Mesothelial cell of epicardium (in vitro differentiated cells): Measurements from ENCODE around the gene ACTG2. TPM values are rescaled to one million over a fixed set of nuclear protein-coding genes. Genes with fewer than 3 reads are reported as not detected.

Source experiments
- DNase-seq, 2 experiments: peaks; one replicate each; pipeline ENCODE4 v3.0.0; 2021; ENCODE audit warnings: low spot score in 2 of 2; ENCODE audit not compliant: unreplicated experiment in 2 of 2
- H3K27ac Mint-ChIP-seq: 2 replicates; pipeline ENCODE4 v1.8.0; 2021; ENCODE audit warnings: mixed read lengths
- H3K27me3 Mint-ChIP-seq: 2 replicates; pipeline ENCODE4 v1.8.0; 2021; ENCODE audit warnings: low read depth, mixed read lengths
- H3K36me3 Mint-ChIP-seq: 2 replicates; pipeline ENCODE4 v1.8.0; 2021; ENCODE audit warnings: mixed read lengths
- H3K4me1 Mint-ChIP-seq: 2 replicates; pipeline ENCODE4 v1.8.0; 2021; ENCODE audit warnings: mixed read lengths
- H3K4me3 Mint-ChIP-seq: 2 replicates; pipeline ENCODE4 v1.8.0; 2021; ENCODE audit warnings: mild to moderate bottlenecking, moderate library complexity, mixed read lengths
- H3K9me3 Mint-ChIP-seq: 2 replicates; pipeline ENCODE4 v1.8.0; 2021; ENCODE audit warnings: mixed read lengths
- CTCF ChIP-seq: fragments of 200-600 bp; sonication (generic); IDR thresholded peaks from one replicate; pipeline ENCODE4 v1.5.0; 2021; ENCODE audit warnings: antibody characterized with exemption; ENCODE audit not compliant: unreplicated experiment
- total RNA-seq: library from RNA; stranded (reverse); gene quantifications from 3 replicates; pipeline ENCODE4 v1.2.1, GENCODE V29; 2021

ACTG2 gene
- total RNA-seq, 1 donor from 2014 or later: 9.3 TPM

GRCh38 chr2:73855526-73855925 lies 37.3 kb upstream of the ACTG2 start:
- TF ChIP-seq CTCF: no peak
- Mint-ChIP-seq H3K36me3 (peaks cover 44% of the 10 kb centered on the region), H3K27me3 (no peaks in the 10 kb centered on the region), H3K4me1 (no peaks in the 10 kb centered on the region), H3K4me3 (no peak overlapping the region), H3K9me3 (no peaks in the 10 kb centered on the region), H3K27ac (no peak overlapping the region)
- DNase-seq: no peak

GRCh38 chr2:73856214-73856613 lies 36.6 kb upstream of the ACTG2 start:
- H3K4me3 Mint-ChIP-seq: no peak overlapping the region
- H3K27ac Mint-ChIP-seq: no peak overlapping the region
- H3K4me1 Mint-ChIP-seq: no peaks in the 10 kb centered on the region

GRCh38 chr2:73859721-73860586 lies 32.9 kb upstream of the ACTG2 start:
- H3K4me1 Mint-ChIP-seq: no peaks in the 10 kb centered on the region
- no peak for TF ChIP-seq CTCF
- no peak for DNase-seq
- H3K4me3 Mint-ChIP-seq: no peak overlapping the region
- no peaks in the 10 kb centered on the region for H3K9me3 Mint-ChIP-seq
- H3K27ac Mint-ChIP-seq: no peak overlapping the region
- H3K27me3 Mint-ChIP-seq: no peaks in the 10 kb centered on the region
- peaks cover 58% of the 10 kb centered on the region for H3K36me3 Mint-ChIP-seq

More at GRCh38 chr2:73856214-73856613, 36.6 kb upstream of the ACTG2 start:
- no peak for TF ChIP-seq CTCF
- DNase-seq: no peak
- Mint-ChIP-seq H3K9me3 (no peaks in the 10 kb centered on the region), H3K36me3 (peaks cover 44% of the 10 kb centered on the region), H3K27me3 (no peaks in the 10 kb centered on the region)

GRCh38 chr2:73862987-73863386 lies 29.8 kb upstream of the ACTG2 start:
- DNase-seq: no peak
- peaks cover 45% of the 10 kb centered on the region for H3K36me3 Mint-ChIP-seq
- no peak overlapping the region for H3K4me3 Mint-ChIP-seq
- no peak for TF ChIP-seq CTCF
- no peaks in the 10 kb centered on the region for H3K4me1 Mint-ChIP-seq
- no peak overlapping the region for H3K27ac Mint-ChIP-seq
- H3K27me3 Mint-ChIP-seq: no peaks in the 10 kb centered on the region
- H3K9me3 Mint-ChIP-seq: no peaks in the 10 kb centered on the region

GRCh38 chr2:73868204-73868978 lies 24.4 kb upstream of the ACTG2 start:
- Mint-ChIP-seq H3K36me3 (peaks cover 28% of the 10 kb centered on the region), H3K9me3 (no peaks in the 10 kb centered on the region), H3K4me1 (no peaks in the 10 kb centered on the region), H3K27ac (no peak overlapping the region), H3K4me3 (no peak overlapping the region), H3K27me3 (no peaks in the 10 kb centered on the region)
- TF ChIP-seq CTCF: no peak
- DNase-seq: no peak
